OCI-LY7 (cell line): Measurements from ENCODE around the gene COL15A1. TPM values are rescaled to one million over a fixed set of nuclear protein-coding genes. Genes with fewer than 3 reads are reported as not detected.

ENCODE experiments used
- BruUV-seq: library from RNA; stranded (reverse); fragments of 400-500 nt; replicated peaks from 2 replicates; lab custom pipeline; 2021; lab: Mats Ljungman, UMichigan
- CTCF ChIA-PET: fragments of 300-600 bp; sonication (Branson Sonifier 250); formaldehyde crosslinking; loops from one replicate; lab custom pipeline; 2022; ENCODE audit warnings: antibody characterized with exemption; ENCODE audit not compliant: unreplicated experiment; lab: Charles Lee
- POLR2A ChIA-PET: fragments of 300-600 bp; sonication (Branson Sonifier 250); formaldehyde crosslinking; loops from one replicate; lab custom pipeline; 2022; ENCODE audit warnings: antibody characterized with exemption; lab: Charles Lee
- DNase-seq: peaks from one replicate; pipeline ENCODE4 v3.0.0-alpha.2; 2015; ENCODE audit warnings: low spot score
- H2AFZ ChIP-seq: fragments of 200-600 bp; sonication (generic), shearing (Covaris generic); 2 replicates; pipeline ENCODE4 v1.6.1; 2014; ENCODE audit warnings: mild to moderate bottlenecking, antibody characterized with exemption, low read length, moderate library complexity
- H3K27ac ChIP-seq: fragments of 200-600 bp; sonication (generic); 2 replicates; pipeline ENCODE4 v1.5.1; 2014; ENCODE audit warnings: mixed run types, low read depth, mild to moderate bottlenecking, moderate library complexity, low read length, inconsistent platforms; ENCODE audit not compliant: poor library complexity, severe bottlenecking
- H3K36me3 ChIP-seq: fragments of 200-600 bp; sonication (generic); 2 replicates; pipeline ENCODE4 v1.6.1; 2014; ENCODE audit warnings: mild to moderate bottlenecking, antibody characterized with exemption, low read length, moderate library complexity, mixed read lengths; ENCODE audit not compliant: insufficient read depth
- H3K4me1 ChIP-seq: fragments of 200-600 bp; sonication (generic); 2 replicates; pipeline ENCODE4 v1.5.1; 2014; ENCODE audit warnings: mild to moderate bottlenecking, low read length; ENCODE audit not compliant: insufficient read depth, poor library complexity, severe bottlenecking
- H3K4me2 ChIP-seq: fragments of 200-600 bp; sonication (generic); 2 replicates; pipeline ENCODE4 v1.6.1; 2014; ENCODE audit warnings: mild to moderate bottlenecking, low read length
- H3K4me3 ChIP-seq: fragments of 200-600 bp; sonication (generic); 2 replicates; pipeline ENCODE4 v1.5.1; 2014; ENCODE audit warnings: mild to moderate bottlenecking, low read depth, low read length; ENCODE audit not compliant: poor library complexity, severe bottlenecking
- H3K79me2 ChIP-seq: fragments of 200-600 bp; sonication (generic); 2 replicates; pipeline ENCODE4 v1.6.1; 2016; ENCODE audit warnings: low read depth, mild to moderate bottlenecking, low read length, moderate library complexity, mixed read lengths; ENCODE audit not compliant: insufficient read depth
- H3K9me2 ChIP-seq: fragments of 200-600 bp; sonication (generic); 2 replicates; pipeline ENCODE4 v1.6.1; 2016; ENCODE audit warnings: mild to moderate bottlenecking, low read length, mixed read lengths; ENCODE audit not compliant: insufficient read depth
- H3K9me3 ChIP-seq: fragments of 200-600 bp; sonication (generic); 2 replicates; pipeline ENCODE4 v1.6.1; 2014; ENCODE audit warnings: mild to moderate bottlenecking, mixed run types, low read length, mixed read lengths
- H4K20me1 ChIP-seq: fragments of 200-600 bp; sonication (generic); 2 replicates; pipeline ENCODE4 v1.6.1; 2014; ENCODE audit warnings: mild to moderate bottlenecking, antibody characterized with exemption, low read length, moderate library complexity, mixed read lengths; ENCODE audit not compliant: insufficient read depth
- EZH2phosphoT487 ChIP-seq: fragments of 200-600 bp; sonication (generic); IDR thresholded peaks from 2 replicates; pipeline ENCODE4 v1.6.1; 2018; ENCODE audit warnings: low read depth, borderline replicate concordance, mild to moderate bottlenecking, mixed run types, antibody characterized with exemption, low read length, moderate library complexity, mixed read lengths
- intact Hi-C: fragments of 100-400 bp; cut with micrococcal nuclease; formaldehyde crosslinking; loops from one replicate; pipeline ENCODE4 v1.10.0; 2022; ENCODE audit not compliant: unreplicated experiment
- total RNA-seq, 2 experiments: library from RNA; depleted of rRNA in 1 of 2; stranded (reverse); fragments of >200 nt in 1 of 2; shearing (Covaris generic) in 1 of 2; gene quantifications; 2 replicates each; pipeline ENCODE4 v1.2.3, GENCODE V29; 2014 to 2022
- TF ChIP-seq, protein P1 (sequence below): fragments of 200-600 bp; sonication (generic); conservative IDR thresholded peaks from 2 replicates; pipeline ENCODE4 v1.5.1; 2014; ENCODE audit warnings: mild to moderate bottlenecking, antibody characterized with exemption, low read length, moderate library complexity, mixed read lengths

The COL15A1 gene
- total RNA-seq, 2 experiments from 2014 or later = not detected

DNA sequence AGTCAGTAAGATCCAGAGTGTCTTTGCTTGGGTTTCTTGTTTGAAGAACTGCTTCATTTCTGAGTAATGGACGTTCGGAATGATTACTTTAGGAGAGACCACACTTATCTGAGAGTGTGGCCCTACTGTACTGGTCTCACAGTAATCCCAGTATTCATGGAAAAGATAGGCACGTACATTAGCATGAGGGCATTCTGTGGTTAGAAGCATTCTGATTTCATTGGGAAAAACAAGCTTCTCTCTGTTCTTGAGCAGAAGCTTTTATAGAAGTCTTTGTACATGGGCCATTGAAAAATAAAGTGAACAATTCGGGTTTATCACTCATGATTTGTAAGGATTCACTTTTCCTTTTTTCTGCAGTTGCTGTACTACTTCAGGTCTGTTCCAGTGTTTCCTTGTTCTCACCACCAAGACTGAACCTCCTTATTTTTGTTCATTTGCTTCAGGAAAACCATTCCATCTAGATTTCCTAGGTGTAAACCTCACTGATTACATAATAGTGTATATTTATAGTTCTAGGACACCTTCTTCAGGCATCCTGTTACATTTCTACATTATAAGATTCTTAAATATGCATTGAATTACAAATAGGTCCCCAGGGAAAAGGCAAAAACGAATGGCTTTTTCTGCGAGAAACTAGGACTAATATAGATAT is 171.3 kb downstream of the COL15A1 start:
- Histone ChIP-seq H3K9me3 (peaks cover 6% of the 10 kb centered on the region; the same call in 1 of the 2 replicates), H3K4me3 (no peak overlapping the region), H3K4me2 (peak overlapping the region; percentile 72; the same call in 1 of the 2 replicates), H4K20me1 (no peaks in the 10 kb centered on the region), H3K36me3 (peaks cover 24% of the 10 kb centered on the region; the same call in 1 of the 2 replicates), H3K79me2 (peaks cover 87% of the 10 kb centered on the region), H3K4me1 (peaks cover 94% of the 10 kb centered on the region), H3K9me2 (no peaks in the 10 kb centered on the region), H3K27ac (peak overlapping the region; percentile 5), H2AFZ (no peak overlapping the region)
- no peak for TF ChIP-seq EZH2phosphoT487
- TF ChIP-seq, protein P1, sequence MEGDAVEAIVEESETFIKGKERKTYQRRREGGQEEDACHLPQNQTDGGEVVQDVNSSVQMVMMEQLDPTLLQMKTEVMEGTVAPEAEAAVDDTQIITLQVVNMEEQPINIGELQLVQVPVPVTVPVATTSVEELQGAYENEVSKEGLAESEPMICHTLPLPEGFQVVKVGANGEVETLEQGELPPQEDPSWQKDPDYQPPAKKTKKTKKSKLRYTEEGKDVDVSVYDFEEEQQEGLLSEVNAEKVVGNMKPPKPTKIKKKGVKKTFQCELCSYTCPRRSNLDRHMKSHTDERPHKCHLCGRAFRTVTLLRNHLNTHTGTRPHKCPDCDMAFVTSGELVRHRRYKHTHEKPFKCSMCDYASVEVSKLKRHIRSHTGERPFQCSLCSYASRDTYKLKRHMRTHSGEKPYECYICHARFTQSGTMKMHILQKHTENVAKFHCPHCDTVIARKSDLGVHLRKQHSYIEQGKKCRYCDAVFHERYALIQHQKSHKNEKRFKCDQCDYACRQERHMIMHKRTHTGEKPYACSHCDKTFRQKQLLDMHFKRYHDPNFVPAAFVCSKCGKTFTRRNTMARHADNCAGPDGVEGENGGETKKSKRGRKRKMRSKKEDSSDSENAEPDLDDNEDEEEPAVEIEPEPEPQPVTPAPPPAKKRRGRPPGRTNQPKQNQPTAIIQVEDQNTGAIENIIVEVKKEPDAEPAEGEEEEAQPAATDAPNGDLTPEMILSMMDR = no peak
- POLR2A ChIA-PET = interaction anchor here (0.6 to 2.6 kb wide), 4 partner anchors 11 to 47 kb away, joined by 3 to 16 read pairs (median 4); partner anchors contain the start of gene TGFBR1
- intact Hi-C loops = loop anchor here (10.0 kb wide), 1 partner anchor 980 kb away; the partner anchor contains the start of genes ERP44 and INVS
- BruUV-seq = no TSS peak
- DNase-seq = no peak
- CTCF ChIA-PET = no interaction called here

DNA sequence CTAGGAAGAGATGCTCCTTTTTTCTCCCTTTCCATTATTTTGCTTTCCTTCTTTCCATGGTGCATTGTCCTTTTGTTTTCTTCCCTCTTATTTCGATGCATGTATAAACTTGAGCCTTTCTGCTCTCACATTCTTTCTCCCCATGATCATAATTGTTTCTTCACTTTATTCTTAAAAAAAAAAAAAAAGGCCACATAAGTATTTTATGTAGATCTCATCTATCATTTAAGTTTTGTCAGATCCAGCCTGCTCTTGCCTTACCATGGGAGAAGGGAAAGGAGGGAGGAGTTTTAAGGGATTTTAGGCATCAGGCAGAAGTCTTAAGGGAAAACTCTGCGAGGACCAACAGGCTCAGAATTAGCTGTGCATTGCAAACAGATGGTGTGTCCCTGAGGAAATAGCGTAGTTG is 172.3 kb downstream of the COL15A1 start:
- intact Hi-C loops = loop anchor here (10.0 kb wide), 1 partner anchor 979 kb away; the partner anchor contains the start of genes ERP44 and INVS
- Histone ChIP-seq H3K4me1 (peaks cover 95% of the 10 kb centered on the region), H3K9me3 (peaks cover 6% of the 10 kb centered on the region; the same call in 1 of the 2 replicates), H4K20me1 (no peaks in the 10 kb centered on the region), H3K79me2 (peaks cover 83% of the 10 kb centered on the region), H2AFZ (no peak overlapping the region), H3K27ac (no peak overlapping the region), H3K4me3 (no peak overlapping the region), H3K4me2 (peak overlapping the region; percentile 2; the same call in 1 of the 2 replicates), H3K36me3 (peaks cover 15% of the 10 kb centered on the region; the same call in 1 of the 2 replicates), H3K9me2 (no peaks in the 10 kb centered on the region)
- no TSS peak for BruUV-seq
- TF ChIP-seq EZH2phosphoT487 = no peak
- TF ChIP-seq, protein P1 = no peak
- no peak for DNase-seq
- ChIA-PET CTCF (no interaction called here), POLR2A (interaction anchor here (0.8 to 1.1 kb wide), 6 partner anchors 12 to 1231 kb away, joined by 3 to 5 read pairs (median 3); no protein-coding TSS in a partner anchor)
